GM18502 (cell line): ENCODE measurements around the gene FOXR1.
A peak's percentile ranks its signal among the peaks of the same experiment; 100 is the strongest.
"Not testable (repeated sequence)": the region's sequence is repeated elsewhere in the genome, so short reads cannot be mapped to it uniquely, and the experiment has no call there.

Experiments used
- ATAC-seq: cut with Tn5 transposase; IDR thresholded peaks from one replicate; pipeline ENCODE4 v1.9.1; 2021; ENCODE audit warnings: mild to moderate bottlenecking; ENCODE audit not compliant: unreplicated experiment, poor library complexity

Gene FOXR1

DNA sequence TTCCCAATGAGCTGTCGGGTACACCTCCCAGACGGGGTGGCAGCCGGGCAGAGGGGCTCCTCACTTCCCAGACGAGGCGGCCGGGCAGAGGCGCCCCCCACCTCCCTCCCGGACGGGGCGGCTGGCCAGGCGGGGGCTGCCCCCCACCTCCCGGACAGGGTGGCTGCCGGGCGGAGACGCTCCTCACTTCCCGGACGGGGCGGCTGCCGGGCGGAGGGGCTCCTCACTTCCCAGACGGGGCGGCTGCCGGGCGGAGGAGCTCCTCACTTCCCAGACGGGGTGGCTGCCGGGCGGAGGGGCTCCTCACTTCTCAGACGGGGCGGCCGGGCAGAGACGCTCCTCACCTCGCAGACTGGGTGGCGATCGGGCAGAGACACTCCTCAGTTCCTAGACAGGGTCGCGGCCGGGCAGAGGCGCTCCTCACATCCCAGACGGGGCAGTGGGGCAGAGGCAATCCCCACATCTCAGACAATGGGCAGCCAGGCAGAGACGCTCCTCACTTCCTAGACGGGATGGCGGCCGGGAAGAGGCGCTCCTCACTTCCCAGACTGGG lies 20.0 kb downstream of the FOXR1 start:
- ATAC-seq, result not testable (repeated sequence)

DNA sequence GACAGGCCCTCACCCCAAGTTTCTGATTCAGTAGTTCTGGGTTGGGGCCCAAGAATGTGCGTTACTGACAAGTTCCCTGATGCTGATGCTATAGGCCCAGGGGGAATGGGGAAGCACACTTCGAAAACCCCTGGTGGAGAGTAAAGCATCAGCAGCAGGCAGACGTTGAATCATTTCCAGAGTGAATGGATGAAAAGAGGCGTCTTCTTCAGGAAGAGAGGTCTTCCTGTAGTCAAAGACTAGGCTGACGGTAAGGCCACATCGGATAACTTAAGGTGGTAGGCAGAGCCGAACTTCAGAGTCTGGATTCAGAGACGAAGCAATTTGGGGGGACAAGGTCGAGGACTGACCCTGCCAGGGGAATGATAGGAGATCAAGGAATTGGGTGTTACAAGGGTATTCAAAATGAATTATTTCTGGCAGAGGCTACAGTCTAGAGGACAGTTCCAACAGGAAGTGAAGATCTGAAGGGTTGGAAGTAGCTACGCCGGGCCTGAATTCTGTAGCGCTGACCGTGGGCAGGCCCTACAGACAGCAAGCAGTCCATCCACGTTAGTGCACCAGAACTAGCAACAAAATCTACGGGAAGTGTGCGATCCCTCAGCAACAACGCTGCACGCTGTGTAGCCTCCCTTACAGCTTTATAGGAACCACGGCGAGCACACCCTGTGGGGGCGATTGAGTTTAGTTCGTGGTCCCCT lies 25.5 kb downstream of the FOXR1 start:
- peak; percentile 38 for ATAC-seq

DNA sequence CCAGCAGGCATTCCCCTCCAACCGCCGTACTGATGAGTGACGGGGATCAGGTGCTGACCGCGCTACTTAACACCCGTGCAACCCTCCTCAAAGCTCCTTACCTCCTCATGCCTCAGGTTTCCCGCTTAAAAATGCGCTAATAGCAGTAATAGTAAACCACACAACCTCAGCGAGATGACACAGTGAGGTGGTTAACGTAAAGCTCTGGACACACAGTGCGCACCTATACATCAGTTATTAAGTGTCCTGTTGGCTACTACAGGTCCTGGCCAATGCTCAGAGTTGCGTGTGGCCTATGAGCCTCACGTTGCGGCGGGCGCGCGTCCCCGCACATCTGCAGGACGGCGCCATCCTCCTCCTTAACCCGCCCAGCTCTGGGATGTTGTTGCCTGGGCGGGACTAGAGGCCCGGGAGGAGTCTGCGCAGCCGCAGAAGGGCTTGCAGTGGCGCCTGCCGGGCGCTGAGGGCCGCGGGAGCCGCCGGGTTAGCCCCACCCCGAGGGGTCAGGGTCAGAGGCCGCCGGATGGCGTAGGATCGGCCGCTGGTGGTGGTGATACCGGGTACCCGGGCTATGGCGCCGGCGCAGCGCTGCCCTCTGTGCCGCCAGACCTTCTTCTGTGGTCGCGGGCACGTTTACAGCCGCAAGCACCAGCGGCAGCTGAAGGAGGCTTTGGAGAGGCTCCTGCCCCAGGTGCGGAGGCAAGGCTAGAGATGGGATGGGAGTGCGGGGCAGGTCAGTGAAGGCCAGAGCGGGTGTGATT lies 26.2 kb downstream of the FOXR1 start, which contains the start of gene CENATAC:
CENATAC (plus strand) TSS at position 512 of the 761 bp plus-strand sequence; CDS start at position 572, 60 bp downstream.
- ATAC-seq, result peak; percentile 89

DNA sequence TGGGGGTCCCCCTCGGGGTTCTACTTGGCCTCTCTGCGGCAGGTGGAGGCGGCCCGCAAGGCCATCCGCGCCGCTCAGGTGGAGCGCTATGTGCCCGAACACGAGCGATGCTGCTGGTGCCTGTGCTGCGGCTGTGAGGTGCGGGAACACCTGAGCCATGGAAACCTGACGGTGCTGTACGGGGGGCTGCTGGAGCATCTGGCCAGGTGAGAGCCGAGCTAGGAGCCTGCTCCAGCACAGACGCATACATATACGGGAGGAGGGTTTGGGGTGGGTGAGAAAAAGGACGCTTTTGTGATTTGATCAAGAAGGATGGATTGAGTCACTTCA lies 26.8 kb downstream of the FOXR1 start:
- no peak for ATAC-seq

DNA sequence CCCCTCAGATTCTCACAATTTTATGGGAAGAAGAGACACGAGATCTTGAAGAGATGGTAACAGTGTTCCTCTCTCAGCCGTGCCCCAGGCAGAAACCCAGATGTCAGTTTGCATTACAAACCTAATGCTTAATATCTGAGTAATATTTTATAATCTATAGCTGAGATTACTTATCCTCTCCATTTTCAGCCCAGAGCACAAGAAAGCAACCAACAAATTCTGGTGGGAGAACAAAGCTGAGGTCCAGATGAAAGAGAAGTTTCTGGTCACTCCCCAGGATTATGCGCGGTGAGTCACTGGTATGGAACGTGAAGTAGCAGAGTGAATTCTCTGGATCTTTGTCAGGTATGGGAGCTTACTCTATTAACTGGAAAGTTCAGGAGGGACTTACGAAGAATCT lies 27.3 kb downstream of the FOXR1 start:
- ATAC-seq, result no peak

DNA sequence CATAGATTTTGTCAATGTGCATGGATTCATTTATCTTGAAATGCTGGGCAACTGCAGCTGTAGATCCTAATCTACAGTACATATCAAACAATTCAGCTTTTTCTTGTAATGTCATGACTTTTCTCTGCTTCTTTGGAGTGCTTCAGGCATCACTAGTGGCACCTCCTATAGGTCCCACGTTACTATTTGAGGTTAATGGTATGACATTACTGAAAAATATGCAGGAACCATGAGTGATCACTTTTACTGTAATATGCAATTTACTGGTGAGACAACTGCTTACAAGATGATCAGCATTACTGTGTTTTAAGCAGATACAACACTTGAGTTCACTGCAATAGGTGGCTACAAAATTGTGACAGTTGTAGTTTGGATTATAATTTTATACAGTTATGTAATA lies 29.3 kb downstream of the FOXR1 start:
- ATAC-seq, result no peak

DNA sequence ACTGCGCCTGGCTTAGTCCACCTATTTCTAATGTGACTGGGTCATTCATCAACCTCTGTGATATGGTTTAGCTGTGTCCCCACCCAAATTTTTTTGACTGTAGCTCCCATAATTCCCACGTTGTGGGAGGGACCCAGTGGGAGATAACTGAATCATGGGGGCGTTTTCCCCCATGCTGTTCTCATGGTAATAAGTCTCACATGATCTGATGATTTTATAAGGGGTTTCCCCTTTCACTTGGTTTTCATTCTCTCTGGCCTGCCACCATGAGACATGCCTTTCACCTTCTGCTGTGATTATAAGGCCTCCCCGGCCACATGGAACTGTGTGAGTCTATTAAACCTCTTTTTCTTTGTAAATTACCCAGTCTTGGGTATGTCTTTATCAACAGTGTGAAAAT lies 35.1 kb downstream of the FOXR1 start:
- ATAC-seq, result no peak

DNA sequence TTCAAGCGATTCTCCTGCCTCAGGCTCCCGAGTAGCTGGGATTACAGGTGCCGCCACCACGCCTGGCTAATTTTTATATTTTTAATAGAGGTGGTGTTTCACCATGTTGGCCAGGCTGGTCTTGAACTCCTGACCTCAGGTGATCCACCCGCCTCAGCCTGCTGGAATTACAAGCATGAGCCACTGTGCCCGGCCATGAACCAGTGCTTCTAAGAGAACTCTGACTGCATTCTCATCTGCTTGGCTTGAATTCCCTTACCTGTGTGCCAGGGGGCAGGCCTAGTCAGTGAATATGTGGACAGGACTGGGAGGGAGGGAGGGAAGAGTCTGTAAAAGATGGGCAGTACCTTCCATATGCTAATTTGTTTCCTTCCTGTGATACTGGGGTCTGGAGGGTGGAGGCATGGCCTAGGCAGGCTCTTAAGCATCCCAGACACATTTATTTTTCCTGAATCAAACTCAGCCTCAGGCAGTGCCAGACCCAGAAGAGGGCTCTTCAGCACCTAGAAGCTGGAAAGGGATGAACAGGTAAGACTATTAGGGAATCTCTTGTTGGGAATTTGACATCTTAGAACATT lies 40.0 kb downstream of the FOXR1 start:
- ATAC-seq, result no peak

DNA sequence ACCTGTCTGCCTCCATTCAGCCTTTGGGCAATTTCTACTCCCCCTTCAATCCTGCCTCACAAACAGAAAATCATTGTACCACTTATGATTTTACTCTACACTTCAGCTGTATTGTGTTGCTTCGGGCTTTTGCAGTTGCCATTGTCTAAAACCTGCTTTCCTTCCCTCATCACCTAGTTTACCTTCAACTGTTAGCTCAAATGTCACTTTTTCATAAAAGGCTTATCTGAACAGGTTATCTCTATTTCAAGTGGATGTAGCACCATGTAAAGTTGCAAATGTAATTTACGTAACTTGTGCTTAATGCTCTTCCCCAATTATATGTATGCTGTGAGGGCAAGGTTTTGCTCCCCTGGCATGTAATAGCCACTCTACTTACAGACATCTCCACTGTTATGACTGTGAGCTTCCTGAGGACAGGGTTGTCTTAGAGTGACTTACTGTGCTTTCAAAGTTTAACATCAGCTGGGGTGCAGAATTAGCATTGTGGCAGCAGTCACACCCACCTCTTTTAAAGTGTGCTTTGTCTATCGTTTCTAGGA lies 41.1 kb downstream of the FOXR1 start:
- ATAC-seq, result no peak

DNA sequence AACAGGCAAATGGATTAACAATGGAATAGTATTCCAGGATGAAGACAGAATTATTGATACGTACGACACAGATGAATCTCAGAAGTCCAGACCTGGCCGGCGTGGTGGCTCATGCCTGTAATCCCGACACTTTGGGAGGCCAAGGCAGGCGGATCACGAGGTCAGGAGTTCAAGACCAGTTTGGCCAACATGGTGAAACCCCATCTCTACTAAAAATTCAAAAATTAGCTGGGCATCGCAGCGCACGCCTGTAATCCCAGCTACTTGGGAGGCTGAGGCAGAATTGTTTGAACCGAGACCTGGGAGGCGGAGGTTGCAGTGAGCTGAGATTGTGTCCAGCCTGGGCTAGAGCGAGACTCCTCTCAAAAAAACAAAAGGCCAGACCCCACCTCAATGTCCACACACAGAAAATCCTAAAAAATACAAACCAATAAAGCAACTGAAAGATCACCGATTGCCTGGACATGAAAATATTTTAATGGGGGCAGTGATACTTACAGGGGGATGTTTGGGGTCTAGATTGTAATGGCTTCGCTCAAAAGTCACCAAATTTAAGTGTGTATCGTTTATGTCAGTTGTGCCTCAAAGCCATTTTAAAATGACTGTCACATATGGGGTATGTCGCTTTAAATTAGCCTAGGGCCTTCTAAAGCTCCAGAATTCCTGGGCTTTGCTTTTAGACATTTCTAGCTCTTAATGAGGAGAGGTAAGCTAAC lies 42.8 kb downstream of the FOXR1 start:
- ATAC-seq, result no peak

DNA sequence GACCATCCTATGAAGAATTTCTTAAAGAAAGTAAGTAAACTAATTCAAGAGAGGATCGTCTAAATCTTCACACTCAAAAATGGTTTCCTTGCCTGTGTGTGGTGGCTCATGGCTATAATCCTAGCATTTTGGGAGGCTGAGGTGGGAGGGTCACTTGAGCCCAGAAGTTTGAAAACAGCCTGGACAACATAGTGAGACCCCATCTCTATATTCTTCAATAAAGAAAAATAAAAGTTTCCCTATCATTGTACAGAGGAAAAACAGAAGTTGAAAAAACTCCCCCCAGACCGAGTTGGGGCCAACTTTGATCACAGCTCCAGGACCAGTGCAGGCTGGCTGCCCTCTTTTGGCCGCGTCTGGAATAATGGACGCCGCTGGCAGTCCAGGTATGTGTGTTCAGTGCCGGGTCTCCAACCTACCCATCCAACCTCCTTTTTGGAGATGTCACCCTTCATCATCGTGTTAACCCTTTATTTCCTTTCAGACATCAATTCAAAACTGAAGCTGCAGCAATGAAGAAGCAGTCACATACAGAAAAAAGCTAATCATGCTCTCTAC lies 43.6 kb downstream of the FOXR1 start:
- ATAC-seq, result no peak

DNA sequence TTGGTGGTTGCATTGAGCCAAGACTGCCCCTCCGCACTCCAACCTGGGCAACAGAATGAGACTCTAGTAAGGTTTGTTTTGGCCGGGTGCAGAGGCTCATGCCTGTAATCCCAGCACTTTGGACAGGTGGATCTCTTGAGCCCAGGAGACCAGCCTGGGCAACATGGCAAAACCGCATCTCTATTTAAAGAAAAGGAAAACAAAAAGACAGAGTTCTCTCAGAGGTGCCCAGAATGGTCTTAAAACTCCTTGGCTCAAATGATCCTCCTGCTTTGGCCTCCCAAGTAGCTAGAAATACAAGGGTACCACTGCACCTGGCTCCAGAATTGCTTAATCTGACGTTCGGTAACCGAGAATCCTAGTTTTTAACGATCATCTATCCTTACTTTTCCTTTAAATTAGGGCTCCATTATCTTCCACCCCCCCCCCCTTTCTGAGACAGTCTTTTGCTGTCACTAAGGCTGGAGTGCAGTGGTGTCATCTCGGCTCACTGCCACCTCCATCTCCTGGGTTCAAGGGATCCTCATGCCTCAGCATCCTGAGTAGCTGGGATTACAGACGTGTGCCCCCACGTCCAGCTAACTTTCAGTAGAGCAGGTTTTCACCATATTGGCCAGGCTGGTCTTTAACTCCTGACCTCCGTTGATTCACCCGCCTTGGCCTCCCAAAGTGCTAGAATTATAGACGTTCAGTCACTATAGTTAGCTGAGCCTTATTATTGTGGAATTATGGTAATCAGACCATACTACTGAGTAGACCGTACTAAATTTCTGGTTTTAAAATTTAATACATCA lies 44.9 kb downstream of the FOXR1 start:
- no peak for ATAC-seq

DNA sequence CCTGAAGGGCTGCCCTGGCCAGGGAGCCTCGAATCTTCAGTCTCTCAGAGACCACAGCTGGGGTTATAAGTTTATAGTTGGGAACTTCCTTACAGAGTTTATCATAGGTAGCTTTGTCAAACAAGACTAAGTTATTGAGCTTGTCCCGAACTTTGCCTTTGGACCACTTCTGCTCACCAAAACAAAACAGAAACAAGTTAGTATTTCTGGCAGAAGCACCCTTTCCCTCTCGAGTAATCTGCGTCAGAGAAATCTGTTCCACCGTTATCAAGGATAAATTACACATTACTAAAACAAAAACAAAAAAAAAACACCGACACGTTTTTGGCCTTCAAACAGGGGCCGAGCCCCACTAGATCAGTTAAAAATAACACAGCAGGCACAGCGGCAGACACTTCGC lies 45.8 kb downstream of the FOXR1 start:
- ATAC-seq, result not testable (repeated sequence)

DNA sequence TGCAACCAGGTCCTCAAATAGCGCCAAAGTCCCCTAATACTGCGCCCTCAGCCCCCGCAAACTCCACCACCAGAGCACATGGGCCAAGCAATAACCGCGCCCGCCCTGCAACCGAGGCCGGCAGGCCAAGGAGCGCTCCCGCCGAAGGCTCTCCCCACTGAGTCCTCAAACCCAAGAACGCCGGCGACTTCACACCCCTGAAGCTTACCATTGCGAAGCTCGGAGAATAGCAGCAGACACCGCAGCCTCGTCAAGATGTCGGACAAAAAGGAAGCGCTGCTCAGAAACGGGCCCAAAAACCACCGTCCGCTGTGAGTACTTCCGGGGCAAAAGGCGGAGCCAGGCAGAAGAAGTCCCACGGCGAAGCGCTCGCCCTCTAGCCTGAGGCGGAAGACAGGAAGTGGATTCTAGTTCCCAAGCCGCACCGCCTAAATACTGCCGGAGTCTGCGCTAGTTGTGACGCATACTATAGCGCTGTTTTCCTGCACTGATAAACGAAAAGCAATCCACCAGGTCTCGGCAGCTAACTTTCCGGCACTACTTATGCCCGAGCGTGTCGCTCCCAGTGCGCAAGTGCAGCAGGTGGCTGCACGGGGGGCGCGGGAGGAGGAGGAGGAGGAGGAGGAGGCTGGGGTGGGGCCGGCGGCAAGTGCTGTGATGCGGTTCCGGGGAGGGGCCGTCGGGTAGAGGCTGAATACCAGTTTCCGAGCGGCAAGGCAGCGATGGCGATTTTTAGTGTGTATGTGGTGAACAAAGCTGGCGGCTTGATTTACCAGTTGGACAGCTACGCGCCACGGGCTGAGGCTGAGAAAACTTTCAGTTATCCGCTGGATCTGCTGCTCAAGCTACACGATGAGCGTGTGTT lies 46.7 kb downstream of the FOXR1 start, which contains the start of the genes RPS25 and TRAPPC4:
RPS25 (minus strand) TSS at position 270 of the 865 bp plus-strand sequence; CDS start at position 211, 59 bp downstream.
TRAPPC4 (plus strand) TSS at position 693 of the 865 bp plus-strand sequence; CDS start at position 723, 30 bp downstream.
- ATAC-seq, result peak; percentile 87

DNA sequence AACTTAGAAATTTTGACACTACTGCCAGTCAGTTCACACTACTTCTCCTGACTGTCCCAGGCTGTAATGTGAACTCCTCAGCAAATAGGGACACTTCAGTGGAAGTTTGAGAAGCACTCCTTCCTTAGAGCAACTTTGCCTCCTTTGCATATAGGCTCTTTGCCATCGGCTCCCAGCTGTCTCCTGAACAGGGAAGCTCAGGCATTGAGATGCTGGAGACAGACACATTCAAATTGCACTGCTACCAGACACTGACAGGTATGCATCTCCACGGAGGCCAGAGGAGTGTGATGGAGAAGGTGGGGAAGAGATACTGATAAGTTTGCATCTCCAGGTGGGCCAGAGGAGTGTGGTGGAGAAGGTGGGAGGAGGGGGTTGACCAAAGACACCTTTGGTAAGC lies 48.4 kb downstream of the FOXR1 start:
- ATAC-seq, result no peak

DNA sequence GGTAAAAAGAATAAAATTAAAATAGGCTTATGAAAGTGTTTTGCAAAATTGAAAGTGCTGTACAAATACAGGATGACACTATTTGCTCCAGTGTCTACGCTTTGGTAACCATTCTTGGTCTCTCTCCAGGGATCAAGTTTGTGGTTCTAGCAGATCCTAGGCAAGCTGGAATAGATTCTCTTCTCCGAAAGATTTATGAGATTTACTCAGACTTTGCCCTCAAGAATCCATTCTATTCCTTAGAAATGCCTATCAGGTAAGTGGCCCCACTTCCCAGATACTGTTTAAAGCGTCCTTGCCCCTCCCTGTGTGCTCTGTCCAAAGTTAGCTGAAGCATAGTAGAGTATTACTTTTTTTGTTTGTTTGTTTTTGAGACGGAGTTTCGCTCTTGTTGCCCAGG lies 50.1 kb downstream of the FOXR1 start:
- no peak for ATAC-seq

DNA sequence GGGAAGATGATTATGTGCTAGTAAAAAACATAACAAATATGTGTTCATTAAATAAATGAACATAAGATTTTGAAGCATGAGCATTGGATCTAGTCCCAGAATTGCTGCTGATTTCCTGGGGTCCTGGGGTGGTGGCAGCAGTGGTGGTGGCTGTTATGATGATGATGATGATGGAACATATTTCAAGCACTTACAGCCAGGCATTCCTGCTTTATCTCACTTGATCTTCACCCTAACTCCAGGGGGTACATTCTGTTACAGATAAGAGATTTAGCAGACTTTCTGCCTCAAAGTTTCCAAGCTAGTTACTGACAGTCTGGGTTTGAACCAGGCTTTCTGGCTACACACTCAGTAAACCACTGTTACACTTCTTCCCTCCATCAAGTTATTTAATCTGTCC lies 52.2 kb downstream of the FOXR1 start:
- ATAC-seq, result no peak

DNA sequence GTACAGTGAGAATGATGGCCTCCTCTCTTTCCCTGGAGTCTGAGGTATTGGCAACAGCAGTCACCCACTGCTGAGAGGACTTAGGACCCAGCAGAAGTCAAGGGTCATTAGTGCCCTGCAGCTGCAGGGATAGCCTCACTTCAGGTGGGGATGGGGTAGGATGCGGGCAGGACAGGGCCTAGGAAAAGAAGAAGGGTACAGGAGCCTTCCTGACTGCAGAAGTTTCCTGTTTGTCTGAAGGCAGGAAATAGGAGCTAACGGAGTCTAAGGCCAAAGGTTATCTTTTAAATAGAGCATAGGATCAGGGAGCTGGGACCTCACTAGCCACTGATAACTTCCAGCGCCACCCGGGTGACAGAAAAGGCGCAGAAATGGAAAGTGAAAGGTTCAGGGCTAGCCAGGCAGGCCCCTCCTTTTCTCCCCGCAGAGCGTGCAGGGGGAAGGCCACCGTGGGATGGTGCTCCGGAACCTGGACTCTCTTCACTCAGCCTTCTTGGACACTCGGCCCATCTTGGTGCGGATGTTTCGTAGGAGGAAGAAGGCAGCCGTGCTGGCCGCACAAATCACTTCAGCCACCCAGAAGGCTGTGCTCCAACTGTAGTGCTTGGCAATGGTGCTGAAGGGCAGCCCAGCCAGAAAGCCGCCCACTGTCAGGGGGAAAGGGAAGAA lies 53.0 kb downstream of the FOXR1 start:
- ATAC-seq, result no peak
